ENCODE measurements around the gene TIMM13.
"Not testable (repeated sequence)": the region's sequence is repeated elsewhere in the genome, so short reads cannot be mapped to it uniquely, and the experiment has no call there.

TIMM13 gene

DNA sequence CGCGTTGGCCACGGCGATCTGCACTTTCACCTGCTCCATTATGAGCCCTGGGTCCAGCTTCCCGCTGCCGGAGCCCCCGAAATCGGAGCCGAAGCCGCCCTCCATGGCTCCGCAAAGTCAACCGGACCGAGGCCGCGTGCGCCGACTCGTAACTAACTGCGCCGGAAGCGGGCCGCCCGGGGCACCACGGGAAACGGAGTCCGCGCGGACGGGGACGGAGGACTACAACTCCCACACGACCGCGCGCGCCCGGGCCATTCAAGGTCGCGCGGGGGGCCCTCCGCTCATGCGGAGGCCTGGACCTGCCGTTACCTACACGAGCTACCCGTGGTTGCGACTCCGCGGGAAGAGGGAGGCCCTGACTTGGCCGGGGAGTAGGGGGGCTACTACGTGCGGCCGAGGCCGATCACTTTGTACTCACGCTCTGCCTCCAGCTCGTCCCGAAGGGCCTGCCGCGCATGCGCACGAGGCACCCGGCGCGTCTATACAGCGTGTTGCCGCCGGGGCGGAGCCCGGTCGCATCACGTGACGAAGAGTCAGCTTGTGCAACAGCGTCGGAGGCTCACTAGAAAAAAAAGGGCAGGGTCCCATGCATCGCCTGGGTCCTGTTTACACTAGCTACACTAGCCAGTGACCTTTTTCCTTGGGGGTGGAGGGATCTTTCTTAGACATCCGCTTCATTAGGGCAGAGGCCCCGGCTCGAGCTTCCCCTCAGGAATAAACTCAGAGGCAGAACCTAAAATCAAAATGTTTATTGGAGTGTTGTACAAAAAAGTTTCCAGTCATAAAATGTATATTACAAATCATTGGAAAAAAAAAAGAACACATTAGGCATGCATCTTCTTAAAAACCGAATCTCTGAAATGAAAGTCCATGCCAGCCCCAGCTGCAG lies at the start of gene TIMM13:
TIMM13 (minus strand) TSS at position 158 of the 892 bp plus-strand sequence; CDS start at position 105, 53 bp downstream.
- peak; percentile 96 for DNase-seq

DNA sequence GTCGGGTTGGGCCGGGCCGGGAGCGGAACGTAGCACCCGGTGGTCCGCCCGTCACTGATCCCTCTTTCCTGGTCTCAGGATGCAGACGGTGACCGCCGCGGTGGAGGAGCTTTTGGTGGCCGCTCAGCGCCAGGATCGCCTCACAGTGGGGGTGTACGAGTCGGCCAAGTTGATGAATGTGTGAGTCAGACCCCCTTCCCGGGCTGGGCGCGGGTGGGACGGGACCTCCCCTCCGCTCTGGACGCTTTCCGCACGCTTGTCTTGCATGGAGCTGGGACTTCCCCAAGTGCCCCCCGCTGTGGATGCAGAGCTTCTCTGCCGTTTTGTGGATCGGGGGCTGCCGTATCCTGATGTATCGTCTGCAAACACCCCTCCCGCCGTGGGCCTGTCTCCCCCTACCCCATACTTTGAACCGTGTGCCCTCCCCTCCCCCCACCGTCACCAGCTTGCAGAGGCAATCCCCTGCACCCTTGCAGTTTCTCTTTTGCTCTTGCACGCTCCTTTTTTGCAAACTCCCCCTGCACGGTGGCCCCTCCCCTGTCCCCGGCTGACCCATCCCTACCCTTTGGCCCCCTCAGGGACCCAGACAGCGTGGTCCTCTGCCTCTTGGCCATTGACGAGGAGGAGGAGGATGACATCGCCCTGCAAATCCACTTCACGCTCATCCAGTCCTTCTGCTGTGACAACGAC lies 49.2 kb upstream of the TIMM13 start:
- peak; percentile 67 for DNase-seq

DNA sequence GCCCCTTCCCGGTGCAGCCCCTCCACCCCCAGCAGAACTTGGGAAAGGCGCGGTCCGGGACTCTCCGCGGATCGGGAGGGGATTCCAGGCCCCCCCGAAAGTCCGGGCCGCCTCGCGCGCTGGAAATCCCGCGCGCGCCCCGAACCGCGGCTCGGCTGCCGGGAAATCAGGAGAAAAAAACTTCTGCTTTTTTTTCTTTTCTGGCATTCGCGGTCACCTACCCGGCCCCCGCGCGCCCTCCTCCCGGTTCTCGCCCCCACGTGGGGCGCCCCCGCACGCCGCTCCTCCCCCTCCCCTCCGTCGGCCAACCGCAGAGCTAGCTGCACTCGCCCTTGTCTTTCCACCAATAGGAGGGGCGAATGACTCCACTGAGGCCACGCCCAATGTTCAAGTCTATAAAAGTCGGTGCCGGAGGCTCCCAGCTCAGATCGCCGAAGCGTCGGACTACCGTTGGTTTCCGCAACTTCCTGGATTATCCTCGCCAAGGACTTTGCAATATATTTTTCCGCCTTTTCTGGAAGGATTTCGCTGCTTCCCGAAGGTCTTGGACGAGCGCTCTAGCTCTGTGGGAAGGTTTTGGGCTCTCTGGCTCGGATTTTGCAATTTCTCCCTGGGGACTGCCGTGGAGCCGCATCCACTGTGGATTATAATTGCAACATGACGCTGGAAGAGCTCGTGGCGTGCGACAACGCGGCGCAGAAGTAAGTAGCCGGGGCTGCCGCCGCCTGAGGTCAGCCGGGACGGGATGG lies 48.5 kb upstream of the TIMM13 start, which contains the start of gene GADD45B:
GADD45B (plus strand) TSS at position 426 of the 749 bp plus-strand sequence; CDS start at position 658, 232 bp downstream.
- peak; percentile 98 for DNase-seq

DNA sequence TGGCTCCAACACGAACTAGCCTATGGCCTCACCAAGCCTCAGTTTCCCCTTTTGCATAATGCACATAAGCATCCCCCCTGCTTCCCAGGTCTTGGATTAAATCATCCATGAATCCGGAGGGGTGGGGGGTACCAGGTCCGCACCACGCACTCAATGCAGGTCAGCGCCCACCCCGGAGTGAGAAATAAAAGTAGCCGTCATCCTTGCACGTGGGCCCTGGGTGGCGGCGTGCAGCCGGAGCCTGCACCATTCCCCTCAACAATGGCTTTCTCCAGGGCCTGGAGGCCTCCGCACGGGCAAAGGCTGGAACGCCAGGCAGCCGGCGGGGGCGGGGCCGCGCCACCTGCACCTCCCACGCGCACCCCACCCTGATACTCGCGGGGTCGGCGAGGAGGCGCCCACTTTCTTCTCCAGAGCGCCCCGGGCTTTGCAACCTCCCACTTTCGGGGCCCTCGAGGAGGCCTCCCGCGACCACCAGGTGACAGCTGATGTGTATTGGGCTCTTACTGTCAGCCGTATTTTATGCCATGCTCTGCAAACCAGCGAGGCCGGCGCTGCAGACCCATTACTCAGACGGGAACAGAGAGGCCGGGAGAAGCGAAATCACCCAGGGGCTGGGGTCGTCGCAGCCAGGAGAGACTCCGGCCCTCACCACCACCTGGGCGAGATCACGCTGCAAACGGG lies 47.8 kb upstream of the TIMM13 start:
- peak; percentile 67 for DNase-seq

DNA sequence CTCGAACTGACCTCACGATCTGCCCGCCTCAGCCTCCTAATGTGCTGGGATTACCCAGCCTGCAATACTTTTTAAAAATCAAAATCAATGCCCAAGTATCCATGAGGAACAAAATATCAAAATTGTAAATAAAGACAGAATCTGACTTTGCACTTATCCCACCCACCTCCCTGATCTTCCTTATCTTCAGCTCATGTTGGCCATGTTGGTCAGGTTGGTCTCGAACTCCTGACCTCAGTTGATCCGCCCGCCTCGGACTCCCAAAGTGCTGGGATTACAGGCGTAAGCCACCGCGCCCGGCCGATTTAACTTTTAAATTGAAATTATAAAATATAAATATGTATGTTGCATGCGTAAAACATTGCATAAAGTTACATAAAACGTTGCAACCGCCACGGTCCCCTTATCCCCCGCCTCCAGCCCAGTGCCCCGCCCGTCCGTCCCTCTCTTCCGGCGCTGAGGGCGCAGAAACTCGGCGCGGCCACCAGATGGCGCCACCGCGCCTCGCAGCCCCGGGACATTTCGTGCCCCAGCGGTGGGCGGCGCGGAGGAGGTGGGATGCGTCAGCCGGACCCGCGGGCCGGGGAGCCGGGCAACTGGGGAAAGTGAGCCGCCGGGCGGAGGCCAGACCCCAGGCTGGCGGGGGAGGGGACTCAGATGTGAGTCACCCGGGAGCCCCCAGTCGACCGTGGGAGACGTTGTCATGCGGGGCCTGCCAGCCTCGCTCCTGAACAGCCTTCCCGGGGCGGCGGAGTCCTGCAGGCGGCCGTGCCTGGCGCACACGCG lies 47.0 kb upstream of the TIMM13 start:
- peak; percentile 88 for DNase-seq

DNA sequence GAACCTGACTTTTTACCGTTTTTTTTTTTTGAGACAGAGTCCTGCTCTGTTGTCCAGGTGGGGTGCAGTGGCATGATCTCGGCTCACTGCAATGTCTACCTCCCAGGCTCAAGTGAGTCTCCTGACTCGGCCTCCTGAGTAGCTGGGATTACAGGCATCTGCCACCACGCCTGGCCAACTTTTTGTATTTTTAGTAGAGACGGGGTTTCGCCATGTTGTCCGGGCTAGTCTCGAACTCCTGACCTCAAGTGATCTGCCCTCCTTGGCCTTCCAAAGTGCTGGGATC lies 42.5 kb upstream of the TIMM13 start:
- DNase-seq, result not testable (repeated sequence)

DNA sequence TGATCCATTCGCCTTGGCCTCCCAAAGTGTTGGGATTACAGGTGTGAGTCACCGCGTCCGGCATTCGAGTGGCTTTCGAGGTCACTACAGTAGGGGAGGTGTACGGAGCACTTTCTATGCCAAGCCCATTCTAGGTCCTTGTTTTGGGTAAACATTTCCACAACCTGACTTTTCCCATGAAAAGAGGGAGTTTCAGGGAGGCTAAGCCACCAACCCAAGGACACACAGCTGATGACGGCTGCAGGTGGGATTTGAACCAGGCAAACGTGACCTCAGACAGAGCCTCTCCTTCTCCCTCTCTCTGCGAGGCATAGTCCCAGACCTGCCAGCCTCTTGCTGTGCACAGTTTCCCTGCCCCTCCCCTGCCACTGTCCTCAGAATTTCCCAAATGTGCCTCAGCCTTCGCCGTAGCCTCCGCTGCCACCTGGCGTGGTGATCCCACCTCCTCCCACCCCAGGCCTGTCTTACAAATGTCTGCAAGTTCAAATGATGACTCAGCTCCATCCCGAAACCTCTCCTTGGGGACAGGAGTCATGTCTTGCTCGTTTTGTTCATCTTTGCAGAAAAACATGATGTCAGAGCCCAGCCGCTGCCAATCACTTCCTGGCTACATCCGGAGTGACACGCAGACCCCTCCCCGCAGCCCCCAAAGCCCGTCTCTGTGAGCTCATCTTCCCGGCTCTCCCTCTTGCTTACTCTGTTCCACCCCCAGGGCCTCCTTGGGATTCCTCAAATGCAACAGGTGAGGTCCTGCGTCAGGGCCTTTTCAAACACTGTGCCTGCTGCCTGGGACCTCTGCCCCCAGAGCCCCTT lies 41.9 kb upstream of the TIMM13 start:
- DNase-seq, result peak; percentile 81

DNA sequence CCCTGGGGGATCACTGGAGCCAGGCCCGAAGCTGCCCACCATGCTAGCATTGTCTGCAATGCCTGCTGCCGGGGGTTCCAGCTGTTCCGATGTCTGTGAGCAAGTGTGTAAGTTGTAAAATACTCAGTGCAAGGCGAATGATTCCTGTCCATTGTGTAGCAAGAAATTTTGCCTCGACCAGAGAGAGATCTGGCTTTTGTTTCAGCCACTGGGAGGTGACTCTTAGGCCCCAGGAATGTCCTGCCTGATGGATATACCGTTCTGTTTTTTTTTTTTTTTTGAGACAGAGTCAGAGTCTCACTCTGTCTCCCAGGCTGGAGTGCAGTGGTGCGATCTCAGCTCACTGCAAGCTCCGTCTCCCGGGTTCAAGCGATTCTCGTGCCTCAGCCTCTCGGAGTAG lies 41.2 kb upstream of the TIMM13 start:
- no peak for DNase-seq

DNA sequence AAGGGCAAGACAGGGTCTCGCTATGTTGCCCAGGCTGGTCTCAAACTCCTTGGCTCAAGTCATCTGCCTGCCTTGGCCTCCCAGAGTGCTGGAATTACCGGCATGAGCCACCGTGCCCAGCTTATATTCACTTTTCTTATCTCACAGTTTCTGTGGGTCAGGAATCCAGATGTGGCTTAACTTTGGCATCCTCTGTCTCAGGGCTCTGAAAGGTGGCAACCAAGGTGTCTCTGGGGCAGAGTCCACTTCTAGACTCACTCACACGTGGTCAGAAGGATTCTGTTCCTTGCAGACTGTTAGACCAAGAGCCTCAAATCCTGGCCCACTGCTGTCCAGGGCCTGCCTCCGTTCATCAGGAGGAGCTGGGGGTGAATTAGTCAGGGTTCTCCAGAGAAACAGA lies 37.0 kb upstream of the TIMM13 start:
- no peak for DNase-seq

DNA sequence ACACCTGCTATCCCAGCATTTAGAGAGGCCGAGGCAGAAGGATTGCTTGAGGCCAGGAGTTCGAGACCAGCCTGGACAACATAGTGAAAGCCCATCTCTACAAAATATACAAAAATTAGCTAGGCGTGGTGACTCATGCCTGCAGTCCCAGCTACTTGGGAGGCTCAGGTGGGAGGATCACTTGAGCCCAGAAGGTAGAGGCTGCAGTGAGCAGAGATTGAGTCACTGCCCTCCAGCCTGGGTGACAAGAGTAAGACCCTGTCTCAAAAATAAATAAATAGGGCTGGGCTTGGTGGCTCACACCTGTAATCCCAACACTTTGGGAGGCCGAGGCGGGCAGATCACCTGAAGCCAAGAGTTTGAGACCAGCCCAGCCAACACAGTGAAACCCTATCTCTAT lies 36.3 kb upstream of the TIMM13 start:
- not testable (repeated sequence) for DNase-seq

DNA sequence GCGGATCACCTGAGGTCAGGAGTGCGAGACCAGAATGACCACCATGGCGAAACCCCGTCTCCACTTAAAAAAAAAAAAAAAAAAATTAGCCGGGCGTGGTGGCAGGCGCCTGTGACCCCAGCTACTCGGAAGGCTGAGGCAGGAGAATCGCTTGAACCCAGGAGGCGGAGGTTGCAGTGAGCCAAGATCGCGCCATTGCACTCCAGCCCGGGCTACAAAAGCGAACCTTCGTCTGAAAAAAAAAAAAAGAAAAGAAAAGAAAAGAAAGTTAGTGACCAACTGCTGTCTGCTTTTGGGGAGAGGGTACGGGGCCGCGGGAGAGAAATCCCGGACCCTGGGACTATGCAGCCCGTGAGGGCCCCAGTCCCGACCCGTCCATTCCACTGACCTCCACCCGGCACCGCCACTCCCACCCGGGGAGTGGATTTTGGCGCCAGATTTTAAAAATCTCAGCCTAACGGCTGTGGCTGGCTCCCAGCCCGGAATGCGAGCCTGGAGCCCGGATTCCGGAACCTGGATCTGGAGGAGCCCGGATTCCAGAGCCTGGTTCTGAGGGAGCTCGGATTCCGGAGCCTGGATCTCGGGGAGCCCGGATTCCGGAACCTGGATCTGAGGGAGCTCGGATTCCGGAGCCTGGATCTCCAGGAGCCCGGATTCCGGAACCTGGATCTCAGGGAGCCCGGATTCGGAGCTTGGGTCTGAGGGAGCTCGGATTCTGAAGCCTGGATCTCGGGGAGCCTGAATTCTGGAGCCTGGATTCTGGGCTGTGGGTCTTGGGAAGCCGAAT lies 35.4 kb upstream of the TIMM13 start:
- no peak for DNase-seq

DNA sequence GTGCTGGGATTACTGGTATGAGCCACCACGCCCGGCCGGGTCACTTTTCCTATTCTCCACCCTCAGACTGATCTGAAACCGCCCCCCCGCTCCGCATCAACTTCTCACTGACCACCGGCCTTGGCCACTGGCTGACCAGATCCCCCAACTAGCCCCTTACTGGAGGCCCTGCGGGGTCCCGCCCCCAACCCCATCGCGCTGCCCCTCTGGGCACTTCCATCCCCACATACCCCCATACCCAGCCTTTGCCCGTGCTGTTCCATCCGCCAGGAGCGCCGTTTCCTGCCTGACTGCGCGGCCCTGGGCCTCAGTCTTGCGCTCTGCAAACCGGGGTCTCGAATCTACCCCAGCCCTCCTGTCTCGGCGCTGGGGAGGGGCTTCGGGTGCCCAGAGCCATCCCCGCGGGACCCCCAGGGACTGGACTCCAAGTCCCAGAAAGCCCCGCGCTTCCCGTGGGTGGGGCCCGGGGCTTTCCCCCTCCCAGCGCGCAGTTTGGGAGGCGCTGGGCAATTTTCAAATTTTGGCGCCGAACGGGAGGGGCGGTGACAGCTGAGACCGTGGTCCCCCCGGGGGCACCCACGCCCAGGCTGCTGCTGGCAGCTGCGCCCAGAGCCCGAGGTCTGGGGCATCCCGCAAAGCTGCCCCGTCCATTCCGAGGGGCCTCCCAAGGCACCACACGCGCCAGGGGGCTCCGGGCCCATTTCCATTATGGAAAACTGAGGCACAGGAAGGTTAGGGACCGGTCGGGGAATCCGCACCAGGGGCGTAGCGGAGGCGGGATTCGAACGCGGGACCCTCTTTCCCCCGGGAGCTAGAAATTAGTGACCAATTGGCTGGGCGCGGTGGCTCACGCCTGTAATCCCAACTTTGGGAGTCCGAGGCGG lies 34.6 kb upstream of the TIMM13 start:
- peak; percentile 78 for DNase-seq

DNA sequence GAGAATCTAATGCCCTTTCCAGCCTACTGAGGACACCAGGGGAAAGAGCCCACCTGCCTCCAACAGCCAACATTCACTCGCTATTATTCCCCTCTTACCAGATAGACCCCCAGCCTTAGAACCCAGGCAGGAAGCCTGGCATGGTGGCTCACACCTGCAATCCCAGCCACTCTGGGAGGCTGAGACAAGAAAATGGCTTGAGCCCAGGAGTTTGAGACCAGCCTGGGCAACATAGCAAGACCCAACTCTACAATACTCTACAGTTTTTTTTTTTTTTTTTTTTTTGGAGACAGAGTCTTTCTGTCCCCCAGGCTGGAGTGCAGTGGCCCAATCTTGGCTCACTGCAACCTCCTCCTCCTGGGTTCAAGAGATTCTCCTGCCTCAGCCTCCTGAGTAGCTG lies 32.9 kb upstream of the TIMM13 start:
- DNase-seq, result no peak

DNA sequence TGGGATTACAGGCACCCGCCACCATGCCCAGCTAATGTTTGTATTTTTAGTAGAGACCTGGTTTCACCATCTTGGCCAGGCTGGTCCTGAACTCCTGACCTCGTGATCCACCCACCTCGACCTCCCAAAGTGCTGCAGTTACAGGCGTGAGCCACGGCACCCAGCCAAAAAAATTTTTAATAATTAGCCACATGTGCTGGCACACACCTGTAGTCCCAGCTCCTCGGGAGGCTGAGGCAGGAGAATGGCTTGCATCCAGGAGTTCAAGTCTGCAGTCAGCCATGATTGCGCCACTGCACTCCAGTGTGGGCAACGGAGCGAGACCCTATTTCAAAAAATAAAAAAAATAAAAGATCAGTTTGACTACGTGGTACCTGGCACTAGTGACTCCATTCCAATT lies 31.4 kb upstream of the TIMM13 start:
- not testable (repeated sequence) for DNase-seq

DNA sequence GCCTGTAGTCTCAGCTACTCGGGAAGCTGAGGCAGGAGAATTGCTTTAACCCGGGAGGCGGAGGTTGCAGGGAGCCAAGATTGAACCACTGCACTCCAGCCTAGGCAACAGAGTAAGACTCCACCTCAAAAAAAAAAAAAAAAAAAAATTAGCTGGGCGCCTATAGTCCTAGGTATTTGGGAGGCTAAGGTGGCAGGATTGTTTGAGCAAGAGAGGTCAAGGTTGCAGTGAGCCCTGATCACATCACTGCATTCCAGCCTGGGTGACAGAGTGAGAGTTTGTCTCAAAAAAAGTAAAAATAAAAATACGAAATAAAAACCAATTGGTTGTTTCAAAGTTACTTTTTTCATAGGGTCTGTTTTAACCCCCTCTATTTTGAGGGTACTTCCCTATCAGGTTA lies 30.7 kb upstream of the TIMM13 start:
- DNase-seq, result no peak

DNA sequence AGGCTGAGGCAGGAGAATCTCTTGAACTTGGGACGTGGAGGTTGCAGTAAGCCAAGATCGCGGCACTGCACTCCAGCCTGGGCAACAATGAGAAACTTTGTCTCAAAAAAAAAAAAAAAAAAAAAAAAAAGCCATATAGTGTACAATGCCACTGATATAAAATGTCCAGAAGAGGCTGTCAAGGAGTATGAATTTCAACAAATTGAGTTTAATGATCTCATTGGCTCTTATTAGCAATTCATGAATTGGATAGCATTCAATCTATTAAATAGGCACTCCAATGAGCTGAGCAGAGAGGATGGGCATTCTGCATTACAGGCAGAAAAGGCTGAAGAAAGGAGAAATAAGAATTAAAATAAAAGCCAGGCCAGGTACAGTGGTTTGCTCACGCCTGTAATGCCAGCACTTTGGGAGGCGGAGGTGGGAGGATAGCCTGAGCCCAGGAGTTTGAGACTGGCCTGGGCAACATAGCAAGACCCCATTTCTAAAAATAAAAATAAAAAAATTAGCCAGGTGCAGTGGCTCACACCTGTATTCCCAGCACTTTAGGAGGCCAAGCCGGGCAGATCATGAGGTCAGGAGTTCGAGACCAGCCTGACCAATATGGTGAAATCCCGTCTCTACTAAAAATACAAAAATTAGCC lies 30.1 kb upstream of the TIMM13 start:
- no peak for DNase-seq

DNA sequence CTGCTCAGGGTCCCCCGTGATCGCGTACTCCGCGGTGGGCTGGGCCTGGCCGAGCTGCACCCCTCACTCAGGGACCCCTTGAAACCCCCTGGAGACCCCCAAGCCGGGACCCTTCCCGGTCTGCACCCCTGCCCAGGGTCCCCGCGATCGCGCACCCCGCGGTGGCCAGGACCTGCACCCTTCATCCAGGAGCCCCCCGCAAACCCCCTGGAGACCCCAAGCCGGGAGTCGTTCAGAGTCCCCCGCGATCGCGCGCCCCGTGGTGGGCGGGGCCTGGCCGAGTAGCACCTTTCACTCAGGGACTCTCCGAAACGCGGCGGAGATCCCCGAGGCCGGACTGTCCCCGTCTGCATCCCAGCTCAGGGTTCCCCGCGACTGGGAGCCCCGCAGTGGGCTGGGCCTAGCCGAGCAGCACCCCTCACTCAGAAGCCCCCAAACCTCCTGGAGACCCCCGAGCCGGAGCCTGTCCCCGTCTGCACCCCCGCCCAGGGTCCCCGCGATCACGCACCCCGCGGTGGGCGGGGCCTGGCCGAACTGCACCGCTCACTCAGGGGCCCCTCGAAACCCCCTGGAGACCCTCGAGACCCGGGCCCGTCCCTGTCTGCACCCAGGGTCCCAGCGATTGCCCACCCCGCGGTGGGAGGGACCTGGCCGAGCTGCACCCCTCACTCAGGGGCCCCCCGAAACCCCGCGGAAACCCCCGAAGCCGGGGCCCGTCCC lies 28.6 kb upstream of the TIMM13 start:
- DNase-seq, result peak; percentile 49
